Spleen (tissue), 11 donors: ENCODE measurements around the gene ESR1. TPM values are rescaled to one million over a fixed set of nuclear protein-coding genes. Genes with fewer than 3 reads are reported as not detected.

Source experiments
- DNase-seq: peaks from one replicate; pipeline ENCODE4 v3.0.0-alpha.2; 2020
- H3K27ac ChIP-seq, 8 donors: fragments of 200-600 bp; sonication (generic) in 7 of 8; 1 replicate in 4 of 8; 2 replicates in 4 of 8; pipeline versions ENCODE4 v1.5.0 to v1.8.0; 2016 to 2021; ENCODE audit warnings: inconsistent platforms in 4 of 8, mild to moderate bottlenecking in 4 of 8, moderate library complexity in 1 of 8
- H3K27me3 ChIP-seq, 7 donors: fragments of 200-600 bp; sonication (generic) in 6 of 7; replicated peaks in 1 of 7; 1 replicate in 4 of 7; 2 replicates in 3 of 7; pipeline versions ENCODE4 v1.5.0 to v1.8.0; 2016 to 2021; ENCODE audit warnings: inconsistent platforms in 3 of 7, mild to moderate bottlenecking in 1 of 7
- H3K36me3 ChIP-seq, 6 donors: fragments of 200-600 bp; sonication (generic) in 5 of 6; 1 replicate in 4 of 6; 2 replicates in 2 of 6; pipeline versions ENCODE4 v1.5.0 to v1.8.0; 2016 to 2021; ENCODE audit warnings: inconsistent platforms in 2 of 6
- H3K4me1 ChIP-seq, 6 donors: fragments of 200-600 bp; sonication (generic) in 5 of 6; 1 replicate in 3 of 6; 2 replicates in 3 of 6; pipeline versions ENCODE4 v1.5.0 to v1.8.0; 2016 to 2021; ENCODE audit warnings: inconsistent platforms in 3 of 6
- H3K4me3 ChIP-seq, 8 donors: fragments of 200-600 bp; sonication (generic) in 7 of 8; 1 replicate in 4 of 8; 2 replicates in 4 of 8; pipeline versions ENCODE4 v1.5.0 to v1.8.0; 2016 to 2021; ENCODE audit warnings: inconsistent platforms in 4 of 8, mild to moderate bottlenecking in 4 of 8, moderate library complexity in 2 of 8
- H3K9me3 ChIP-seq, 8 donors: fragments of 200-600 bp; sonication (generic) in 7 of 8; 1 replicate in 4 of 8; 2 replicates in 4 of 8; pipeline versions ENCODE4 v1.5.0 to v1.8.0; 2016 to 2021; ENCODE audit warnings: inconsistent platforms in 4 of 8
- POLR2A ChIP-seq, 3 donors: fragments of 450-650 bp; IDR thresholded peaks; one replicate each; pipeline ENCODE4 v1.5.1; 2017; ENCODE audit warnings: antibody characterized with exemption in 3 of 3, mild to moderate bottlenecking in 1 of 3
- POLR2AphosphoS5 ChIP-seq, 3 donors: sonication (generic); formaldehyde crosslinking; IDR thresholded peaks; one replicate each; pipeline ENCODE4 v1.5.1; 2017; ENCODE audit warnings: antibody characterized with exemption in 3 of 3
- WGBS, 5 donors: extraction: QIAGEN DNeasy Blood & Tissue Kit in 3 of 5; methylation state at CpG; one replicate each; pipeline versions ENCODE4 v1.1.5 to v1.1.7; 2013 to 2018; 5-methylcytosine and 5-hydroxymethylcytosine counted together
- intact Hi-C: fragments of 100-400 bp; cut with DNase I; formaldehyde crosslinking; loops from one replicate; pipeline ENCODE4 v1.15.0; 2023; ENCODE audit warnings: low total_unique reads
- polyA plus RNA-seq, 3 donors: library from polyadenylated mRNA; stranded (reverse); fragments of 200-250 nt; gene quantifications; one replicate each; pipeline ENCODE4 v1.2.1, GENCODE V29; 2013
- total RNA-seq, 7 donors: library from RNA; depleted of rRNA in 3 of 7; stranded (reverse); fragments of >200 nt in 3 of 7; fragmentation: NEBNext Ultra II Directional in 4 of 7; extraction: Animal tissue kit (Norgen Biotek cat#: 25700) in 4 of 7; gene quantifications; one replicate each; pipeline versions ENCODE4 v1.1.0 to v1.2.1, GENCODE V29; 2016 to 2021
- TF ChIP-seq, protein P1 (sequence below), 11 experiments: fragments of 200-600 bp in 7 of 11; fragments of 450-650 bp in 4 of 11; sonication (generic) in 4 of 11; IDR thresholded peaks in 8 of 11; conservative IDR thresholded peaks in 3 of 11; 1 replicate in 7 of 11; 2 replicates in 4 of 11; pipeline versions ENCODE4 v1.4.0 to v1.8.0; 2016 to 2021; ENCODE audit warnings: antibody characterized with exemption in 11 of 11, inconsistent platforms in 4 of 11, mild to moderate bottlenecking in 1 of 11
- donor health status: healthy with polysubstance abuse.
- donor health status: DM: no; HTN: no; CAD: no; lungs with moderate emphysema.
- donor health status: DM: no; HTN: no; CAD: no.
- donor health status: Bipolar disorder and iron deficiency.
- donor health status: healthy.
- donor health status: DM: no; HTN: no; CAD: no.
- donor health status: DM: yes; HTN: yes; CAD: no.

ESR1 gene
- total and polyA plus RNA-seq, 10 donors, result 0.35 to 7.3 (median 3.2) TPM

DNA sequence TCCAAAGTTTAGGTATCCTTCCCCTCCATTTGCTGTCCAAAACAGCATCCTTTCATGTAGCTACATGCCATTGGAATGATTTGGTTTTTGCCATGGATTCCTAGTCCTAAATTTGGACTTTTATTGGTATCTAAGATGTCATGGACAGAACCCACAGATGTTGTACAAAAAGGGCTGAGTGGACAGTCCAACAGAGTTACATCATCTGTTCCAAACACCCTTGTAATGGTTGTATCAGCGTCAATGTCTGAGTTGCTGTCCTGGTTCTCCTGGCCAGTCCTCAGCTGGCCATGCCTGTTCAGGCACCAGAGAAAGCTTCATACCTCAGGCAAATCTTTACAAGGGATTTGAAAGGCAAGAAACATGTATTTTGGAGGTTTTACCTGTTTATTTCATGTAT is 191.3 kb downstream of the ESR1 start:
- intact Hi-C loops, result no loop called here
- Histone ChIP-seq H3K27ac (no peak overlapping the region), H3K4me1 (no peaks in the 10 kb centered on the region), H3K27me3 (no peaks in the 10 kb centered on the region), H3K4me3 (no peak overlapping the region), H3K36me3 (no peaks in the 10 kb centered on the region), H3K9me3 (no peaks in the 10 kb centered on the region)
- TF ChIP-seq POLR2A (IDR thresholded peaks at IDR 0.05), result no peak
- no peak for TF ChIP-seq POLR2AphosphoS5 (IDR thresholded peaks at IDR 0.05)
- TF ChIP-seq, protein P1, sequence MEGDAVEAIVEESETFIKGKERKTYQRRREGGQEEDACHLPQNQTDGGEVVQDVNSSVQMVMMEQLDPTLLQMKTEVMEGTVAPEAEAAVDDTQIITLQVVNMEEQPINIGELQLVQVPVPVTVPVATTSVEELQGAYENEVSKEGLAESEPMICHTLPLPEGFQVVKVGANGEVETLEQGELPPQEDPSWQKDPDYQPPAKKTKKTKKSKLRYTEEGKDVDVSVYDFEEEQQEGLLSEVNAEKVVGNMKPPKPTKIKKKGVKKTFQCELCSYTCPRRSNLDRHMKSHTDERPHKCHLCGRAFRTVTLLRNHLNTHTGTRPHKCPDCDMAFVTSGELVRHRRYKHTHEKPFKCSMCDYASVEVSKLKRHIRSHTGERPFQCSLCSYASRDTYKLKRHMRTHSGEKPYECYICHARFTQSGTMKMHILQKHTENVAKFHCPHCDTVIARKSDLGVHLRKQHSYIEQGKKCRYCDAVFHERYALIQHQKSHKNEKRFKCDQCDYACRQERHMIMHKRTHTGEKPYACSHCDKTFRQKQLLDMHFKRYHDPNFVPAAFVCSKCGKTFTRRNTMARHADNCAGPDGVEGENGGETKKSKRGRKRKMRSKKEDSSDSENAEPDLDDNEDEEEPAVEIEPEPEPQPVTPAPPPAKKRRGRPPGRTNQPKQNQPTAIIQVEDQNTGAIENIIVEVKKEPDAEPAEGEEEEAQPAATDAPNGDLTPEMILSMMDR (IDR thresholded peaks at IDR 0.05 in 8 of 11, conservative IDR thresholded peaks at IDR 0.05 in 3 of 11), result no peak
- DNase-seq, result no peak
- 88 to 98% (median 95%) methylated on average over 1 of the region's 1 CpG for WGBS, 5 donors

DNA sequence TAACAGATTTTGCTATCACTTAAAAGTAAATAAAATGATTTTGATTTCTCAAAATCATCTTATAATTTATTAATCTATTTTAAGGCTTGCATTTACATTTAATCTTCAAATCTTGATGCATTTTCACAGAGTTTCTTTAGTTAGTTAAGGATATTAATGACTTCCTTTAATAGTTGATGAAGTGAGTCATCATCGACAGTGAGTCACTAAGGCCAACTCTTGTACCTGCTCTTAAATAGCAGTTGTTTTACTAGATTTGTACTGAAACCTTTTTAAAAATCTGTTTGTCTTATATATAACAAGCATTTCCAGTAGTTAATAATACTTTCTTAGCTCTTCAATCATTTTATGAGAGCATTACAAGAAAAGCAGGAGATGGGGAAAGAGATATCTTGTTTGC is 191.7 kb downstream of the ESR1 start:
- H3K27ac ChIP-seq, result no peak overlapping the region
- TF ChIP-seq, protein P1 (IDR thresholded peaks at IDR 0.05 in 8 of 11, conservative IDR thresholded peaks at IDR 0.05 in 3 of 11), result no peak
- TF ChIP-seq POLR2AphosphoS5 (IDR thresholded peaks at IDR 0.05) (no peak), POLR2A (IDR thresholded peaks at IDR 0.05) (no peak)
- H3K27me3 ChIP-seq, result no peaks in the 10 kb centered on the region
- intact Hi-C loops, result no loop called here
- DNase-seq, result no peak
- H3K4me3 ChIP-seq, result no peak overlapping the region
- no peaks in the 10 kb centered on the region for H3K9me3 ChIP-seq
- H3K4me1 ChIP-seq, result no peaks in the 10 kb centered on the region
- 84 to 92% (median 90%) methylated on average over 1 of the region's 1 CpG for WGBS, 5 donors
- H3K36me3 ChIP-seq, result no peaks in the 10 kb centered on the region

DNA sequence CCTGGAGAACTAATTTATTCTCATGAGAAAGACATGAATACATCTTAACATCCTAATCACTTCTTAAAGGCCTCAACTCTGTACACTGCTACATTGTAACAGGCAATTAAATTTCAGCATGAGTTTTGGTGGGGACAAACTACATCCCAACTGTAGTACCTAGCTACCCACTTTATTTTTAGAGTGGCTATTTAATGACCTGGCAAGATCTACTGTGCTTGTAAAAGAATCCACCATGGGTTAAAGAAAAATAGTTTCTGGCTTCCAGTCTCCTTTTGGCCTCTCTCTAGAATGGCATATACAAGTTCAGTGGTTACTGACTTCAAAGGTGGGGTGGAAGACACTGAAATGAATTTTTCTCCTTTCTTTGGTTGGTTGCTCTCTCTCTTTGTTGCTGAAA is 193.9 kb downstream of the ESR1 start:
- Histone ChIP-seq H3K9me3 (no peaks in the 10 kb centered on the region), H3K27me3 (no peaks in the 10 kb centered on the region), H3K27ac (no peak overlapping the region), H3K36me3 (no peaks in the 10 kb centered on the region), H3K4me1 (no peaks in the 10 kb centered on the region), H3K4me3 (no peak overlapping the region)
- TF ChIP-seq POLR2AphosphoS5 (IDR thresholded peaks at IDR 0.05) (no peak), POLR2A (IDR thresholded peaks at IDR 0.05) (no peak)
- TF ChIP-seq, protein P1 (IDR thresholded peaks at IDR 0.05 in 8 of 11, conservative IDR thresholded peaks at IDR 0.05 in 3 of 11), result no peak
- intact Hi-C loops, result no loop called here
- no peak for DNase-seq

DNA sequence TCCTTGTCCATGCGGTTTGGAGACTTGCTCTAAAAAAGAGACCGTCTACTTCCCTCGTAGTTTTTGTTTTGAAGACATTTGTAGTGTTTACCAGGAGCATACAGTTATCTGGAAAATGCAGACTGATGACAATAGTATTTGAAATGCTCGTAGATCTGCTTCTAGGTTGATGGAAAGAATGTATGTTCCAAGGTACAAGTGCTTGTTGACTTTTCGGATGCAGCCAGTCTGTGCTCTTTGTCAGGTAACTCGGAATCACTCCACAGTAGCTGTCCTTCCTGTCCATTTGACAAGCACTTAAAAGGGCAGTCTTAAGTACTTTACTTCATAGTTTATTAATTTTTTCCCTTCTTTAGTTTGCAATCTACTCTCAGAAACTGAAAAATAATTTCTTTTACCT is 194.8 kb downstream of the ESR1 start:
- no peaks in the 10 kb centered on the region for H3K4me1 ChIP-seq
- TF ChIP-seq, protein P1 (IDR thresholded peaks at IDR 0.05 in 8 of 11, conservative IDR thresholded peaks at IDR 0.05 in 3 of 11), result no peak
- TF ChIP-seq POLR2AphosphoS5 (IDR thresholded peaks at IDR 0.05) (no peak), POLR2A (IDR thresholded peaks at IDR 0.05) (no peak)
- 81 to 89% (median 86%) methylated on average over 6 of the region's 6 CpGs for WGBS, 5 donors
- no peaks in the 10 kb centered on the region for H3K36me3 ChIP-seq
- H3K4me3 ChIP-seq, result no peak overlapping the region
- H3K9me3 ChIP-seq, result no peaks in the 10 kb centered on the region
- H3K27me3 ChIP-seq, result no peaks in the 10 kb centered on the region
- H3K27ac ChIP-seq, result no peak overlapping the region
- no peak for DNase-seq
- intact Hi-C loops, result no loop called here
